Right atrium auricular region (tissue), 2 donors: Measurements from ENCODE around the gene GUCY1A1. TPM values are rescaled to one million over a fixed set of nuclear protein-coding genes. Genes with fewer than 3 reads are reported as not detected.

Experiments used
- DNase-seq: peaks from one replicate; pipeline ENCODE4 v3.0.0-alpha.2; 2019; ENCODE audit warnings: low spot score
- H3K27ac ChIP-seq, 2 donors: fragments of 200-600 bp; sonication (generic); 1 replicate in 1 of 2; 2 replicates in 1 of 2; pipeline ENCODE4 v1.5.1; 2016 to 2019
- H3K27me3 ChIP-seq, 2 donors: fragments of 200-600 bp; sonication (generic); one replicate each; pipeline versions ENCODE4 v1.5.1 to v1.6.0; 2017 to 2019
- H3K36me3 ChIP-seq: fragments of 200-600 bp; sonication (generic); one replicate; pipeline ENCODE4 v1.5.1; 2016
- H3K4me1 ChIP-seq, 2 donors: fragments of 200-600 bp; sonication (generic); one replicate each; pipeline versions ENCODE4 v1.5.1 to v1.6.0; 2017 to 2019
- H3K4me3 ChIP-seq, 2 donors: fragments of 200-600 bp; sonication (generic); 1 replicate in 1 of 2; 2 replicates in 1 of 2; pipeline ENCODE4 v1.5.1; 2017 to 2019; ENCODE audit warnings: mild to moderate bottlenecking in 1 of 2, moderate library complexity in 1 of 2
- H3K9me3 ChIP-seq, 2 donors: fragments of 200-600 bp; sonication (generic); one replicate each; pipeline ENCODE4 v1.5.1; 2019
- total RNA-seq, 2 donors: library from RNA; depleted of rRNA; stranded (reverse); fragments of >200 nt; gene quantifications; one replicate each; pipeline ENCODE4 v1.1.0, GENCODE V29; 2016
- TF ChIP-seq, protein P1 (sequence below), 2 donors: fragments of 200-600 bp; sonication (generic); IDR thresholded peaks; one replicate each; pipeline ENCODE4 v1.5.1; 2019; ENCODE audit warnings: antibody characterized with exemption in 2 of 2

The GUCY1A1 gene
- total RNA-seq, 2 donors from 2014 or later = 35.5 to 52.5 TPM

DNA sequence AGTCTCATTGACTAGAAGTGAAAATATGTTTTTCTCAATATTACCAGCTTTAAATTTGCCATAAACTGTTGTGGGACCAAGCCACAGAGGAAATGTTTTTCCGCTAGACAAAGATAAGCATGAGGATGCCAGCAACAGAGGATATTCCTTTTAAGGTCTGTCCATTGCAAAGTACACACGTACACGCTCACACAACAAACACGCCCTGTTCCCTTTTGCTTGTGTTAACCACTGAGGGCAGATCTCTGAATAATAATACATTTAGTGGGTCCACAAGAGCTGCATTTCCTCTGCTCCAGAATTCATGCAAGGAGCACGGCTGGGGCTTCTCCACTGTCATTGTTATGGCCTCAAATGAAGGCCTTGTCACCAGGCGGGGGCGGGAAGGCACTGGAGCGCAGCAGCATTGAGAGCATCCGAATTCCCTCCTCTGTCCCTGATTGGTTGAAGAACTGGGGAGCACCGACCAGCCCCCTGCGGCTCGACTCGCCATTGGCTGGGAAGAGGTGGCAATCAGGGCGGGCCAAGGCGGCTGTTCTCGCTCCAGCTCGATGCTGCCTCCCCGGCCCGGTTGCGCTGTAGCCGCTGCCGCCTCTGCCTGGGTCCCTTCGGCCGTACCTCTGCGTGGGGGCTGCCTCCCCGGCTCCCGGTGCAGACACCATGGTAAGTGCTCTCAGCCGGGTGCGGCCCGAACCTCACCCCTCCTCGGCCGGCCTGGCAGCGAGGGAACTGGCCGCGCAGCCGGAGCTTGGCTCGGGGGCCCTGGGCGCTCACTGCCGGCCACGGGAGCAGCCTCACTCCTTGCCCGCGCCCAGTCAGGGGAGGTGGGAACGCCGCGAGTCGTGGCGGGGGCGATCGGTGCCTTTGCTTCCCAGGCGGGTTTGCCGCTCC lies 92.1 kb downstream of the GUCY1A1 start, which contains the start of gene GUCY1B1:
Gene GUCY1B1, plus strand, starts transcription at position 541 of the 891 bp plus-strand sequence. Its CDS starts 120 bp downstream, at position 661.
- Histone ChIP-seq H3K27me3 (no peaks in the 10 kb centered on the region), H3K9me3 (no peaks in the 10 kb centered on the region), H3K4me3 (peak within 1 kb of the TSS; percentile 85 to 87), H3K36me3 (no peaks in the 10 kb centered on the region), H3K4me1 (peaks cover 0 to 9% of the 10 kb centered on the region in 2 donors), H3K27ac (peak within 1 kb of the TSS; percentile 88 to 95)
- DNase-seq = peak; percentile 95
- TF ChIP-seq, protein P1, sequence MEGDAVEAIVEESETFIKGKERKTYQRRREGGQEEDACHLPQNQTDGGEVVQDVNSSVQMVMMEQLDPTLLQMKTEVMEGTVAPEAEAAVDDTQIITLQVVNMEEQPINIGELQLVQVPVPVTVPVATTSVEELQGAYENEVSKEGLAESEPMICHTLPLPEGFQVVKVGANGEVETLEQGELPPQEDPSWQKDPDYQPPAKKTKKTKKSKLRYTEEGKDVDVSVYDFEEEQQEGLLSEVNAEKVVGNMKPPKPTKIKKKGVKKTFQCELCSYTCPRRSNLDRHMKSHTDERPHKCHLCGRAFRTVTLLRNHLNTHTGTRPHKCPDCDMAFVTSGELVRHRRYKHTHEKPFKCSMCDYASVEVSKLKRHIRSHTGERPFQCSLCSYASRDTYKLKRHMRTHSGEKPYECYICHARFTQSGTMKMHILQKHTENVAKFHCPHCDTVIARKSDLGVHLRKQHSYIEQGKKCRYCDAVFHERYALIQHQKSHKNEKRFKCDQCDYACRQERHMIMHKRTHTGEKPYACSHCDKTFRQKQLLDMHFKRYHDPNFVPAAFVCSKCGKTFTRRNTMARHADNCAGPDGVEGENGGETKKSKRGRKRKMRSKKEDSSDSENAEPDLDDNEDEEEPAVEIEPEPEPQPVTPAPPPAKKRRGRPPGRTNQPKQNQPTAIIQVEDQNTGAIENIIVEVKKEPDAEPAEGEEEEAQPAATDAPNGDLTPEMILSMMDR (IDR thresholded peaks at IDR 0.05) = peak; percentile 41 to 62

DNA sequence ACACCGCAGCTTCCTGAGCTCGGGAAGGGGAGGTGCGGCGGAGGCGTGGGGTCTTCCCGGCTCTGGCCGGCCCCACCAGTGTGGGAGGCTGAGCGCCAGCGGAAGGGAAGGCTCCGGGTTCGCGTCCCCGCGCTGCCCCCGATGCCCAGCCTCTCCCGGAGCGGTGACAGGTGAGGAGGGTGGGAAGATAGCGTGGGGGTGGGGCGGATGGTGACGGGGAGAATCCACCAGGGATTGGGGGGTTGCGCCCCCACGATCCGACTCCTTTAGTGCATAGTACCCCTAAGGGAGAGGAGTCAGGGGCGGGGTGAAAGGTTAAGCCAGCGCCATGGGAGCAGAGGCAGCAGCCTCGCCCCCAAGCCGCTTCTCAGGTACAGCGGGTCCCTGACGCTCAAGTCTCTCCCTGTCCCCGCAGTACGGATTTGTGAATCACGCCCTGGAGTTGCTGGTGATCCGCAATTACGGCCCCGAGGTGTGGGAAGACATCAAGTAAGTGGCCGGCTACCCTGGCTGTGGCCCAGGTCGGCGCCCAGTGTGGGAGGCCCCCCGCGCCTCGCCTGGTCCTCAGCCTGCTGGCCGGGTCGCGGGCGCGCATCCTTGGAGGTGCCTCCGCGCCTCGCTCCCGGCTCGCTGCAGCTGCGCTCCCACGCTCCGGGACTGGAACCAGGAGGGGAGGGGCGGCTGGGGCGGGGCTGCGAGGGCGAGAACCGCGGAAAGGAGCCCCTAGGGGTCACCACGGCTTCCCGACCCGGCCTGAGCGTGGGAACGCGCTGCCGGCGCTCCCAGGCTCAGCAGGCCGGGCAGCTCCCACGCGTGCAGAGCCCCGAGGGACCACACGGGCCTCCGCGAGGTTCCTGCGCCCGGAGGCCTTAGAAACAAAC lies 93.0 kb downstream of the GUCY1A1 start:
- Histone ChIP-seq H3K36me3 (no peaks in the 10 kb centered on the region), H3K9me3 (no peaks in the 10 kb centered on the region), H3K4me3 (peak overlapping the region; percentile 85 to 87), H3K27ac (peak overlapping the region; percentile 88 to 95), H3K4me1 (peaks cover 0 to 9% of the 10 kb centered on the region in 2 donors), H3K27me3 (no peaks in the 10 kb centered on the region)
- TF ChIP-seq, protein P1 (IDR thresholded peaks at IDR 0.05) = peak in 1 of 2 donors; percentile 11
- DNase-seq = peak; percentile 60

DNA sequence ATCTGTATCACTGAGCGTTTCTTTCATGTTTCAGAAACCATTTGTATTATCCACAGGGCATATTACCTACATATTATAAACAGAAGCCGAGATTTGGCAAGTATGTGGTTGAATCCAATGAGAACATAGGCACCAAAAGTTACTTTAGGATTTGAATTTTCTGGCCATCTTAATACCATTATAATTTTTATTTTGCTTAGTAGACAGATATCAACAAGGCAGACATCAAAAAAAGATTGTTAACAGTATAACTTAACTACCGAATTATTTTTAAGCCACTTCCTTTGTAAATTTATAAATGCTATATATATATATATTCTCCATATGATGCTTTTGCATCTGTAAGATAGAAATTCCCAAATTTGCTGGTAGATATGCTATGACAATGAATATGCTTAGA lies 94.4 kb downstream of the GUCY1A1 start:
- Histone ChIP-seq H3K27me3 (no peaks in the 10 kb centered on the region), H3K4me1 (peaks cover 0 to 9% of the 10 kb centered on the region in 2 donors), H3K36me3 (no peaks in the 10 kb centered on the region), H3K27ac (no peak overlapping the region), H3K4me3 (no peak overlapping the region), H3K9me3 (no peaks in the 10 kb centered on the region)
- TF ChIP-seq, protein P1 (IDR thresholded peaks at IDR 0.05) = no peak
- no peak for DNase-seq

DNA sequence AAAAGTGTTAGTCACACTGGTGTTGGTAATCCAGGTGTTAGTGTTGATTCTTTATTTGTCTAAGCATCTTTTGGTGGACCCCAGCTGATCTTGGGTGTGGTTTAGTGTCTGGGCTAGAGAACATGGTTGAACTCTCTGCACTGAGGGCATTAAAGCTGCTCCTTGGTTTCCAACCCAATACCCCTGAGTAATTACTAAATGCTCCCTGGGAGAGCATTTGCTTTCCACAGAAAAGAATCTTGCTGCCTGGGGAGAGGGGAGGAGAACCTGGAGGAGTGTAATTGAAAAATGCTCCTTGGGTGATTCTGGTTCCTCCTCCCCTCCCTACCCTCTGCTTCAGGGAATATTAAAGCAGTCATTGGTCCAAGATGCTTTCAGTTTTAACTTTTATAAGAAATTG lies 95.3 kb downstream of the GUCY1A1 start:
- peaks cover 0 to 9% of the 10 kb centered on the region in 2 donors for H3K4me1 ChIP-seq
- no peak overlapping the region for H3K4me3 ChIP-seq
- no peak for DNase-seq
- no peaks in the 10 kb centered on the region for H3K27me3 ChIP-seq
- no peaks in the 10 kb centered on the region for H3K36me3 ChIP-seq
- TF ChIP-seq, protein P1 (IDR thresholded peaks at IDR 0.05) = no peak
- H3K27ac ChIP-seq = no peak overlapping the region
- H3K9me3 ChIP-seq = no peaks in the 10 kb centered on the region

DNA sequence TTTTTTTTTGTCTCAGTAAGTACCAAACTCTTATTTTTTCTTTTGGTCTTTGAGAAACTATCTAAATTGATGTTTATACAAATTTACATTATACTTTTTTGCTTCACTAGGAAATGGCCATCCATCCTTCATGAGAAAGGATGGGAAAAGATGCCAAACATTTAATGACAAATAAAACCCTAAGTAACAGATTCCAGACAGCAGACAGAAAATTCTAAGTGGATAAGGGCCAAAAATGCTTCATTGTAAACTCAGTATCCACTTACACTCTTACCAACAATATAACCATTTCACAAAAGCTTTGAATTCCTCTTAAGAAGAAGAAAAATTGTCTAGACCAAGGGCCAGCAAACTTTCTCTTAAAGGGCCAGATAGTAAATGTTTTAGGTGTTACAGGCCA lies 95.7 kb downstream of the GUCY1A1 start:
- TF ChIP-seq, protein P1 (IDR thresholded peaks at IDR 0.05) = no peak
- Histone ChIP-seq H3K27ac (no peak overlapping the region), H3K36me3 (no peaks in the 10 kb centered on the region), H3K4me1 (peaks cover 0 to 9% of the 10 kb centered on the region in 2 donors), H3K4me3 (no peak overlapping the region), H3K27me3 (no peaks in the 10 kb centered on the region), H3K9me3 (no peaks in the 10 kb centered on the region)
- DNase-seq = no peak
